Nephron (organoid): ENCODE measurements around the gene SEL1L3.

Experiments used
- H3K27ac Mint-ChIP-seq, 3 experiments: 2 replicates each; pipeline ENCODE4 v1.8.0; 2020; ENCODE audit warnings: mixed read lengths in 3 of 3, mild to moderate bottlenecking in 2 of 3, moderate library complexity in 1 of 3
- H3K27me3 Mint-ChIP-seq: 2 replicates; pipeline ENCODE4 v1.8.0; 2021; ENCODE audit warnings: low read depth, mild to moderate bottlenecking, moderate library complexity, mixed read lengths
- H3K36me3 Mint-ChIP-seq: 2 replicates; pipeline ENCODE4 v1.8.0; 2020; ENCODE audit warnings: low read depth, mixed read lengths
- H3K4me1 Mint-ChIP-seq: 2 replicates; pipeline ENCODE4 v1.8.0; 2020; ENCODE audit warnings: mixed read lengths
- H3K4me3 Mint-ChIP-seq, 3 experiments: 2 replicates each; pipeline ENCODE4 v1.8.0; 2020; ENCODE audit warnings: mild to moderate bottlenecking in 3 of 3, mixed read lengths in 3 of 3, moderate library complexity in 2 of 3
- H3K9me3 Mint-ChIP-seq: 2 replicates; pipeline ENCODE4 v1.8.0; 2020; ENCODE audit warnings: mixed read lengths
- CTCF ChIP-seq, 3 experiments: fragments of 200-600 bp; sonication (generic); IDR thresholded peaks; one replicate each; pipeline ENCODE4 v1.5.0; 2021; ENCODE audit warnings: antibody characterized with exemption in 3 of 3; ENCODE audit not compliant: unreplicated experiment in 3 of 3

The SEL1L3 gene

DNA sequence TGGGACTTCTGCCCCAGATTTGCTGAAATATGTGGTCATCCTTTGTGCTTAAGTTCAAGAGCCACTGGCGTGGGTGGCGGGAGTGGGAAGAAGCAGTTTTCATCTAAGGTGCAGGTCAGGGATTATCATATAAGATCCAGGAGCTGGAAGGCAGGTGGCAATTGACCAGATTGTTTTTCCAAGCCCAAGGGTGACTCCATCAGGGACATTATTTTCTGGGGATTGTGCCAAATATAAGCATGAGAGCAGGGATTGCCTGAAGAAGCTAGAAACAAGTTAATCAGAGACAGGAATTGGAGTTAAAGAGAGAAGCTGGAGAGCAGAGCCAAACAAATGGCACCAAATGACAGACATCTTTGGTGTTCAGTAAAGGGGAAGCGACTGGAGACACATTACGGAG is 19.4 kb upstream of the SEL1L3 start:
- Mint-ChIP-seq H3K4me3 (peak overlapping the region in 1 of 3 experiments; percentile 25), H3K4me1 (peaks cover 35% of the 10 kb centered on the region), H3K36me3 (no peaks in the 10 kb centered on the region), H3K27me3 (peaks cover 9% of the 10 kb centered on the region), H3K27ac (peak overlapping the region; percentile 27 to 78 (median 39)), H3K9me3 (no peaks in the 10 kb centered on the region)
- TF ChIP-seq CTCF (IDR thresholded peaks at IDR 0.05; ENCODE audit: unreplicated experiment in 3 of 3): no peak

GRCh38 chr4:25881193-25881592 is 18.4 kb upstream of the SEL1L3 start:
- TF ChIP-seq CTCF (IDR thresholded peaks at IDR 0.05; ENCODE audit: unreplicated experiment in 3 of 3): no peak
- Mint-ChIP-seq H3K4me1 (peaks cover 35% of the 10 kb centered on the region), H3K36me3 (no peaks in the 10 kb centered on the region), H3K27ac (peak overlapping the region in 1 of 3 experiments; percentile 37), H3K9me3 (no peaks in the 10 kb centered on the region), H3K27me3 (peaks cover 5% of the 10 kb centered on the region), H3K4me3 (no peak overlapping the region)

DNA sequence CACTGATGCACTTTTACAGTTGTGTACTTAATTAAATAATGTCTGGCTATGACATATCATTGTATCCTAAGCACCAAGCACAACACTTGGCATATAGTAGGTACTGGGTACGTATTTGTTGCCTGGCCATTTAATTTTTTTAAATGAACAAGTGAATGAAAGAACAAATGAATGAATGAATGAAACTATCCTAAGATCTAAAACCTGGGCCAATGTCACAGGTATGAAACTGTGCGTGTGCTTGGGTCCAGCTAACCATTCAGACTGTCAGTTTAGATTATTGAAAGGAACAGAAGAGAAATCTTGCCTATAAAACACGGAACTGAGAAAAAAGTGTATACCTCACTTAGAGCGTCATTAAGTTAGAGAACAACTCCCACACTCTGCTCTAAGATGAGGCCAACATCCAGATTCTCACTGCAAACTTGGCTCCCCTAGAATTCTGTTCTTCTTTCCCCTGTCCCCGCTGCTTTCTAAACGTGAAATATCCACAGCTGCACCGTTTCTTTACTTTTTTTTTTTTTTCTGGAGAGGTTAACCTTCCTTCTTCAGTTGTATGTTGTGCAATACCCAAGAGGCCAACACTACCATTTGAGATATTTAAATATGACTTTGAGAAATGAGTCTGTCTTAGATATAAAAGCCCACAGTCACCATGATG is 17.3 kb upstream of the SEL1L3 start:
- no peak overlapping the region for H3K4me3 Mint-ChIP-seq
- peaks cover 7% of the 10 kb centered on the region for H3K27me3 Mint-ChIP-seq
- peaks cover 35% of the 10 kb centered on the region for H3K4me1 Mint-ChIP-seq
- H3K36me3 Mint-ChIP-seq: no peaks in the 10 kb centered on the region
- peak overlapping the region; percentile 31 to 52 (median 41) for H3K27ac Mint-ChIP-seq
- no peaks in the 10 kb centered on the region for H3K9me3 Mint-ChIP-seq
- no peak for TF ChIP-seq CTCF (IDR thresholded peaks at IDR 0.05; ENCODE audit: unreplicated experiment in 3 of 3)

DNA sequence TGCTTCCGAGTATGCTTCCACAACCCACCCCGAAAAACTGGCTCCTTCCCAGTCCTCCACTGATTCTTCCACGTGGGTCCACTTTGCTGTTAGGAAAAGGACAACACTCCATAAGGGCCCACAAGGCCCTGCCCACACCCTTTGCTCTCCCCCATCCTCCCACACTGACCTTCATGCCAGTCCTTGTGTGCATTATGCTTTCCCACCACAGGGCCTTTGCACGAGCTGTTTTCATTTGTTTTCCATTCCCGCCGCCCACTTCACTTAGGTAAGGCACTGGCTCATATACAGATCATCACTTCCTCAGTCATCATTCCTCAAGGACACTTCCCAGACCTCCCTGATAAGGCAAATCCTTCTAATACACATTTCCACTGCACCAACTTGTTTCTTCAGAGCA is 16.8 kb upstream of the SEL1L3 start:
- no peak overlapping the region for H3K4me3 Mint-ChIP-seq
- peak overlapping the region in 2 of 3 experiments; percentile 21 to 41 for H3K27ac Mint-ChIP-seq
- no peaks in the 10 kb centered on the region for H3K9me3 Mint-ChIP-seq
- H3K36me3 Mint-ChIP-seq: no peaks in the 10 kb centered on the region
- H3K27me3 Mint-ChIP-seq: peaks cover 9% of the 10 kb centered on the region
- peaks cover 32% of the 10 kb centered on the region for H3K4me1 Mint-ChIP-seq
- TF ChIP-seq CTCF (IDR thresholded peaks at IDR 0.05; ENCODE audit: unreplicated experiment in 3 of 3): no peak

- Mint-ChIP-seq H3K9me3 (no peaks in the 10 kb centered on the region), H3K4me3 (no peak overlapping the region)
- TF ChIP-seq CTCF (IDR thresholded peaks at IDR 0.05; ENCODE audit: unreplicated experiment in 3 of 3): no peak
These were observed 16.4 kb upstream of the SEL1L3 start for GRCh38 chr4:25879091-25879584.

DNA sequence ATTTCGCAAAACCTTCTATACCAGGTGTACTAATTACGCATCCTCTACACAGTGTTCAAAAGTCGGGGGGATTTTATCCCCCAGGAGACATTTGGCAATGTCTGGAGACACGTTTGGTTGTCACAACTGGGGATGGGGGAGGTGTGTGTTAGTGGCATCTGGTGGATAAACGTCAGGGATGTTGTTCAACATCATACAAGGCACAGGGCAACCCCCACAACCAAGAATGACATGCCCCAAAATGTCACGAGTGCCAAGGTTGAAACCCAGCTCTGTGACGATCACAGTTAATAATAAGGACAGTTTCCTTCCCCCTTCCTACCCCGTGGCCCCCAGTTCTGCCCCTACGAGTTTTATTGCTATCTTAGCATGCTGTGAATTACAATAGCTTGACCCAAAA is 15.9 kb upstream of the SEL1L3 start:
- Mint-ChIP-seq H3K27ac (no peak overlapping the region), H3K4me1 (peaks cover 24% of the 10 kb centered on the region), H3K27me3 (peaks cover 9% of the 10 kb centered on the region), H3K9me3 (no peaks in the 10 kb centered on the region), H3K4me3 (no peak overlapping the region), H3K36me3 (no peaks in the 10 kb centered on the region)
- no peak for TF ChIP-seq CTCF (IDR thresholded peaks at IDR 0.05; ENCODE audit: unreplicated experiment in 3 of 3)

More at GRCh38 chr4:25879091-25879584, 16.4 kb upstream of the SEL1L3 start:
- peaks cover 27% of the 10 kb centered on the region for H3K4me1 Mint-ChIP-seq
- no peak overlapping the region for H3K27ac Mint-ChIP-seq
- H3K27me3 Mint-ChIP-seq: peaks cover 9% of the 10 kb centered on the region
- no peaks in the 10 kb centered on the region for H3K36me3 Mint-ChIP-seq
